GM12878 (cell line): Measurements from ENCODE around the gene HEMK1. TPM values are rescaled to one million over a fixed set of nuclear protein-coding genes. Genes with fewer than 3 reads are reported as not detected.

Experiments
- CBFB ChIP-seq: IDR thresholded peaks from 2 replicates; pipeline ENCODE4 v1.6.1; 2016; ENCODE audit warnings: antibody characterized with exemption, low read depth
- GABPA ChIP-seq: IDR thresholded peaks from 2 replicates; pipeline ENCODE4 v1.6.1; 2014; ENCODE audit warnings: antibody characterized with exemption, low read depth, mild to moderate bottlenecking, inconsistent platforms
- HDAC6 ChIP-seq: fragments of 200-600 bp; sonication (generic); IDR thresholded peaks from one replicate; pipeline ENCODE4 v1.8.0; 2017; ENCODE audit warnings: antibody characterized with exemption; ENCODE audit not compliant: unreplicated experiment
- LARP7 ChIP-seq: fragments of 450-650 bp; IDR thresholded peaks from 2 replicates; pipeline ENCODE4 v1.6.1; 2017; ENCODE audit warnings: mild to moderate bottlenecking
- MXI1 ChIP-seq: fragments of 150-350 bp; IDR thresholded peaks from 2 replicates; pipeline ENCODE4 v1.6.1; 2011; ENCODE audit warnings: low read depth, mild to moderate bottlenecking, inconsistent platforms, low read length, improper control_type of control experiment
- POLR2A ChIP-seq: IDR thresholded peaks from 2 replicates; pipeline ENCODE4 v1.6.1; 2011; ENCODE audit warnings: low read depth, mild to moderate bottlenecking, low read length
- POLR2AphosphoS5 ChIP-seq: IDR thresholded peaks from 2 replicates; pipeline ENCODE4 v1.6.1; 2011; ENCODE audit warnings: mild to moderate bottlenecking, low read length, inconsistent platforms
- POU2F2 ChIP-seq: IDR thresholded peaks from 3 replicates; pipeline ENCODE4 v1.6.1; 2011; ENCODE audit warnings: low read depth, mild to moderate bottlenecking, low read length, borderline replicate concordance
- RBBP5 ChIP-seq: fragments of 200-600 bp; sonication (generic); conservative IDR thresholded peaks from 2 replicates; pipeline ENCODE4 v1.6.1; 2016
- RFX5 ChIP-seq: IDR thresholded peaks from 2 replicates; pipeline ENCODE4 v1.6.1; 2011; ENCODE audit warnings: low read depth, low read length, improper control_type of control experiment
- SIN3A ChIP-seq: IDR thresholded peaks from 2 replicates; pipeline ENCODE4 v1.6.1; 2012; ENCODE audit warnings: low read depth, low read length, improper control_type of control experiment
- SMARCA5 ChIP-seq: fragments of 450-650 bp; IDR thresholded peaks from 2 replicates; pipeline ENCODE4 v1.6.1; 2017; ENCODE audit warnings: mild to moderate bottlenecking
- SPI1 ChIP-seq: IDR thresholded peaks from 2 replicates; pipeline ENCODE4 v1.6.1; 2011; ENCODE audit warnings: low read depth, mild to moderate bottlenecking, low read length, moderate library complexity, borderline replicate concordance; ENCODE audit not compliant: insufficient read depth
- TCF12 ChIP-seq: IDR thresholded peaks from 2 replicates; pipeline ENCODE4 v1.6.1; 2011; ENCODE audit warnings: low read depth, mild to moderate bottlenecking, low read length
- ZSCAN29 ChIP-seq: fragments of 450-650 bp; IDR thresholded peaks from 2 replicates; pipeline ENCODE4 v1.6.1; 2017; ENCODE audit warnings: mild to moderate bottlenecking, moderate library complexity
- polyA plus RNA-seq, 11 experiments: library from polyadenylated mRNA; depleted of rRNA in 4 of 11; unstranded in 6 of 11; stranded (reverse) in 5 of 11; fragments of >200 nt; fragmentation: Nextera tagmentation in 4 of 11; fragmentation: Illumina TruSeq in 1 of 11; extraction: Ambion mirVana in 4 of 11; extraction: Trizol in 1 of 11; gene quantifications; 1 replicate in 1 of 11; 2 replicates in 10 of 11; pipeline versions ENCODE4 v1.2.1 to v1.2.3, GENCODE V29; 2011 to 2016; ENCODE audit warnings: inconsistent platforms in 2 of 11, missing spikeins in 2 of 11, low read depth in 1 of 11
- total RNA-seq, 4 experiments: library from RNA; depleted of rRNA in 3 of 4; stranded (reverse); fragments of >200 nt in 3 of 4; fragmentation: Illumina TruSeq in 1 of 4; extraction: Trizol in 1 of 4; gene quantifications; 2 replicates each; pipeline versions ENCODE4 v1.2.1 to v1.2.3, GENCODE V29; 2013 to 2021
- TF ChIP-seq, protein P1 (sequence below): fragments of 450-650 bp; IDR thresholded peaks from 2 replicates; pipeline ENCODE4 v1.6.1; 2017; ENCODE audit warnings: borderline replicate concordance
- TF ChIP-seq, protein P2 (sequence below): IDR thresholded peaks from 2 replicates; pipeline ENCODE4 v1.6.1; 2011; ENCODE audit warnings: low read depth, mild to moderate bottlenecking, low read length, moderate library complexity, borderline replicate concordance; ENCODE audit errors: extremely low read depth
- TF ChIP-seq, protein P3 (sequence below): IDR thresholded peaks from 2 replicates; pipeline ENCODE4 v1.6.1; 2012; ENCODE audit warnings: low read depth, low read length, improper control_type of control experiment
- TF ChIP-seq, protein P4 (sequence below): fragments of 450-650 bp; IDR thresholded peaks from 2 replicates; pipeline ENCODE4 v1.6.1; 2017; ENCODE audit warnings: mild to moderate bottlenecking
- TF ChIP-seq, protein P5 (sequence below): fragments of 450-650 bp; IDR thresholded peaks from 2 replicates; pipeline ENCODE4 v1.6.1; 2016; ENCODE audit warnings: mild to moderate bottlenecking, moderate library complexity, borderline replicate concordance
- TF ChIP-seq, protein P6 (sequence below): fragments of 450-650 bp; IDR thresholded peaks from 2 replicates; pipeline ENCODE4 v1.6.1; 2017; ENCODE audit warnings: low read depth, mild to moderate bottlenecking, moderate library complexity

Gene HEMK1
- total and polyA plus RNA-seq, 10 of the 15 experiments (the other 5 are each of a cell fraction or from before 2014, with no cell fraction given) = 2.8 to 19.0 (median 12.0) TPM

DNA sequence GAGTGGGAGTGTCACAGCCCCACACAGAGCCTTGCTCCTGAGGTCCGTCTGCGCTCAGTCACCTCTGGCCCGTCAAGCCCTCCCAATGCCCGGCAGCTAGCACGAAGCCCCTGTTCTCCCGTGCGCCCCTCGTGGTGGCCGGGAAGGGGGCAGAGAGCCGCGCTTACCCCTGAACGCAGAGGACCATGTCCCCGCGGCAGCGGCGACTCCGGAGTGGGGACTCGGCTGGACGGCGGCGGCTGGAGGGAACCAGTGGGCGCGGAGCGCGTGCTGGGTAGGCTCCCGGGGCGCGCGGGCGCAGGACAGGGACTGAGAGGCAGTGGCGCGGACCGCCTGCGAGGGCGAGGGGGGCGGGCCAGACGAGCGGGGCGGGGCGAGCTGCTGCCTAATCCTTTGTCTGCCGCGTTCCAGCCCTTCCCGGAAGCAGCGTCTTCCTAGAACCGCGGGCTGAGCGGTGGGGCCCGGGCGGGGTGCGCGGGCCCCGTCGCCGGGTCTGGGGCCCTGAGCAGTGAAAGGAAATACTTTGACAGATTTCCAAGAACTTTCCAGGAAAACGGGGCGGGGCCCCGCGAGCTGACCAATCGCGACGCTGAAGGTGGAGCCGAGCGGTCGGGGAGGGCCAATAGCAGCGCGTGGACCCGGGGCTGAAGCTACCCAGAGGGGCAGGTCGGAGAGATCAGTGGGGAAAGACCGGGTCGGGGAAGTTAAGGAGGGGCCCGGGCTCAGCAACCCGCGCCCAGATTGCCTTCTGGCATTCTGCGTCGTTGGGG lies 42.3 kb downstream of the HEMK1 start, which contains the start of gene CISH (continued):
- no peak for TF ChIP-seq TCF12
- 0 out of 2 replicates have a peak, but pooled peaks have one; percentile 35 for TF ChIP-seq POLR2AphosphoS5
- TF ChIP-seq SPI1 = no peak
- TF ChIP-seq, protein P1, sequence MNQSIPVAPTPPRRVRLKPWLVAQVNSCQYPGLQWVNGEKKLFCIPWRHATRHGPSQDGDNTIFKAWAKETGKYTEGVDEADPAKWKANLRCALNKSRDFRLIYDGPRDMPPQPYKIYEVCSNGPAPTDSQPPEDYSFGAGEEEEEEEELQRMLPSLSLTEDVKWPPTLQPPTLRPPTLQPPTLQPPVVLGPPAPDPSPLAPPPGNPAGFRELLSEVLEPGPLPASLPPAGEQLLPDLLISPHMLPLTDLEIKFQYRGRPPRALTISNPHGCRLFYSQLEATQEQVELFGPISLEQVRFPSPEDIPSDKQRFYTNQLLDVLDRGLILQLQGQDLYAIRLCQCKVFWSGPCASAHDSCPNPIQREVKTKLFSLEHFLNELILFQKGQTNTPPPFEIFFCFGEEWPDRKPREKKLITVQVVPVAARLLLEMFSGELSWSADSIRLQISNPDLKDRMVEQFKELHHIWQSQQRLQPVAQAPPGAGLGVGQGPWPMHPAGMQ = no peak
- TF ChIP-seq, protein P2, sequence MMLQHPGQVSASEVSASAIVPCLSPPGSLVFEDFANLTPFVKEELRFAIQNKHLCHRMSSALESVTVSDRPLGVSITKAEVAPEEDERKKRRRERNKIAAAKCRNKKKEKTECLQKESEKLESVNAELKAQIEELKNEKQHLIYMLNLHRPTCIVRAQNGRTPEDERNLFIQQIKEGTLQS = no peak
- TF ChIP-seq HDAC6 = peak; percentile 60
- TF ChIP-seq CBFB = no peak
- peak; percentile 82 for TF ChIP-seq SMARCA5
- TF ChIP-seq, protein P3, sequence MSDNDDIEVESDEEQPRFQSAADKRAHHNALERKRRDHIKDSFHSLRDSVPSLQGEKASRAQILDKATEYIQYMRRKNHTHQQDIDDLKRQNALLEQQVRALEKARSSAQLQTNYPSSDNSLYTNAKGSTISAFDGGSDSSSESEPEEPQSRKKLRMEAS = peak; percentile 71
- no peak for TF ChIP-seq GABPA
- TF ChIP-seq POU2F2 = no peak; the same call in 2 of the 3 replicates
- TF ChIP-seq, protein P4, sequence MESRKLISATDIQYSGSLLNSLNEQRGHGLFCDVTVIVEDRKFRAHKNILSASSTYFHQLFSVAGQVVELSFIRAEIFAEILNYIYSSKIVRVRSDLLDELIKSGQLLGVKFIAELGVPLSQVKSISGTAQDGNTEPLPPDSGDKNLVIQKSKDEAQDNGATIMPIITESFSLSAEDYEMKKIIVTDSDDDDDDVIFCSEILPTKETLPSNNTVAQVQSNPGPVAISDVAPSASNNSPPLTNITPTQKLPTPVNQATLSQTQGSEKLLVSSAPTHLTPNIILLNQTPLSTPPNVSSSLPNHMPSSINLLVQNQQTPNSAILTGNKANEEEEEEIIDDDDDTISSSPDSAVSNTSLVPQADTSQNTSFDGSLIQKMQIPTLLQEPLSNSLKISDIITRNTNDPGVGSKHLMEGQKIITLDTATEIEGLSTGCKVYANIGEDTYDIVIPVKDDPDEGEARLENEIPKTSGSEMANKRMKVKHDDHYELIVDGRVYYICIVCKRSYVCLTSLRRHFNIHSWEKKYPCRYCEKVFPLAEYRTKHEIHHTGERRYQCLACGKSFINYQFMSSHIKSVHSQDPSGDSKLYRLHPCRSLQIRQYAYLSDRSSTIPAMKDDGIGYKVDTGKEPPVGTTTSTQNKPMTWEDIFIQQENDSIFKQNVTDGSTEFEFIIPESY = no peak
- TF ChIP-seq LARP7 = no peak
- TF ChIP-seq SIN3A = no peak; the same call in 1 of the 2 replicates
- TF ChIP-seq, protein P5, sequence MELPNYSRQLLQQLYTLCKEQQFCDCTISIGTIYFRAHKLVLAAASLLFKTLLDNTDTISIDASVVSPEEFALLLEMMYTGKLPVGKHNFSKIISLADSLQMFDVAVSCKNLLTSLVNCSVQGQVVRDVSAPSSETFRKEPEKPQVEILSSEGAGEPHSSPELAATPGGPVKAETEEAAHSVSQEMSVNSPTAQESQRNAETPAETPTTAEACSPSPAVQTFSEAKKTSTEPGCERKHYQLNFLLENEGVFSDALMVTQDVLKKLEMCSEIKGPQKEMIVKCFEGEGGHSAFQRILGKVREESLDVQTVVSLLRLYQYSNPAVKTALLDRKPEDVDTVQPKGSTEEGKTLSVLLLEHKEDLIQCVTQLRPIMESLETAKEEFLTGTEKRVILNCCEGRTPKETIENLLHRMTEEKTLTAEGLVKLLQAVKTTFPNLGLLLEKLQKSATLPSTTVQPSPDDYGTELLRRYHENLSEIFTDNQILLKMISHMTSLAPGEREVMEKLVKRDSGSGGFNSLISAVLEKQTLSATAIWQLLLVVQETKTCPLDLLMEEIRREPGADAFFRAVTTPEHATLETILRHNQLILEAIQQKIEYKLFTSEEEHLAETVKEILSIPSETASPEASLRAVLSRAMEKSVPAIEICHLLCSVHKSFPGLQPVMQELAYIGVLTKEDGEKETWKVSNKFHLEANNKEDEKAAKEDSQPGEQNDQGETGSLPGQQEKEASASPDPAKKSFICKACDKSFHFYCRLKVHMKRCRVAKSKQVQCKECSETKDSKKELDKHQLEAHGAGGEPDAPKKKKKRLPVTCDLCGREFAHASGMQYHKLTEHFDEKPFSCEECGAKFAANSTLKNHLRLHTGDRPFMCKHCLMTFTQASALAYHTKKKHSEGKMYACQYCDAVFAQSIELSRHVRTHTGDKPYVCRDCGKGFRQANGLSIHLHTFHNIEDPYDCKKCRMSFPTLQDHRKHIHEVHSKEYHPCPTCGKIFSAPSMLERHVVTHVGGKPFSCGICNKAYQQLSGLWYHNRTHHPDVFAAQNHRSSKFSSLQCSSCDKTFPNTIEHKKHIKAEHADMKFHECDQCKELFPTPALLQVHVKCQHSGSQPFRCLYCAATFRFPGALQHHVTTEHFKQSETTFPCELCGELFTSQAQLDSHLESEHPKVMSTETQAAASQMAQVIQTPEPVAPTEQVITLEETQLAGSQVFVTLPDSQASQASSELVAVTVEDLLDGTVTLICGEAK = no peak
- TF ChIP-seq RFX5 = peak; percentile 73
- TF ChIP-seq, protein P6, sequence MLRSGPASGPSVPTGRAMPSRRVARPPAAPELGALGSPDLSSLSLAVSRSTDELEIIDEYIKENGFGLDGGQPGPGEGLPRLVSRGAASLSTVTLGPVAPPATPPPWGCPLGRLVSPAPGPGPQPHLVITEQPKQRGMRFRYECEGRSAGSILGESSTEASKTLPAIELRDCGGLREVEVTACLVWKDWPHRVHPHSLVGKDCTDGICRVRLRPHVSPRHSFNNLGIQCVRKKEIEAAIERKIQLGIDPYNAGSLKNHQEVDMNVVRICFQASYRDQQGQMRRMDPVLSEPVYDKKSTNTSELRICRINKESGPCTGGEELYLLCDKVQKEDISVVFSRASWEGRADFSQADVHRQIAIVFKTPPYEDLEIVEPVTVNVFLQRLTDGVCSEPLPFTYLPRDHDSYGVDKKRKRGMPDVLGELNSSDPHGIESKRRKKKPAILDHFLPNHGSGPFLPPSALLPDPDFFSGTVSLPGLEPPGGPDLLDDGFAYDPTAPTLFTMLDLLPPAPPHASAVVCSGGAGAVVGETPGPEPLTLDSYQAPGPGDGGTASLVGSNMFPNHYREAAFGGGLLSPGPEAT = peak; percentile 46; the same call in 1 of the 2 replicates
- TF ChIP-seq MXI1 = peak; percentile 26; the same call in 1 of the 2 replicates
- TF ChIP-seq ZSCAN29 = no peak
- peak; percentile 86 for TF ChIP-seq POLR2A
- TF ChIP-seq RBBP5 = no peak
